Adrenal gland (tissue), 5 donors: Measurements from ENCODE around the gene CFAP45.

Experiments
- CTCF ChIP-seq, 6 experiments: fragments of 450-650 bp in 4 of 6; fragments of 200-600 bp in 2 of 6; sonication (generic) in 1 of 6; IDR thresholded peaks; 1 replicate in 5 of 6; 2 replicates in 1 of 6; pipeline versions ENCODE4 v1.5.1 to v1.8.0; 2016 to 2021; ENCODE audit warnings: antibody characterized with exemption in 6 of 6, mild to moderate bottlenecking in 2 of 6, moderate library complexity in 1 of 6
- POLR2A ChIP-seq, 2 donors: fragments of 450-650 bp; IDR thresholded peaks; one replicate each; pipeline ENCODE4 v1.6.1; 2017; ENCODE audit warnings: antibody characterized with exemption in 2 of 2, mild to moderate bottlenecking in 2 of 2, moderate library complexity in 1 of 2
- donor health status: DM: no; HTN: no; CAD: no.

- TF ChIP-seq CTCF (IDR thresholded peaks at IDR 0.05) = peak in 5 of 6 experiments; percentile 27 to 56 (median 50)
- TF ChIP-seq POLR2A (IDR thresholded peaks at IDR 0.05) = no peak
Measured at GRCh38 chr1:159829273-159829634, 70.7 kb downstream of the CFAP45 start.
